Stomach (tissue), 4 donors: ENCODE measurements around the gene ENOX1.

ENCODE experiments used
- CTCF ChIP-seq, 7 experiments: fragments of 450-650 bp in 4 of 7; fragments of 200-600 bp in 3 of 7; sonication (generic) in 3 of 7; IDR thresholded peaks; one replicate each; pipeline ENCODE4 v1.5.1; 2016 to 2019; ENCODE audit warnings: antibody characterized with exemption in 7 of 7, control low read depth in 2 of 7, mild to moderate bottlenecking in 1 of 7
- EP300 ChIP-seq: sonication (generic); formaldehyde crosslinking; IDR thresholded peaks from one replicate; pipeline ENCODE4 v1.6.1; 2017; ENCODE audit warnings: antibody characterized with exemption
- POLR2A ChIP-seq, 4 donors: fragments of 450-650 bp; IDR thresholded peaks; one replicate each; pipeline ENCODE4 v1.6.1; 2016; ENCODE audit warnings: antibody characterized with exemption in 4 of 4, control low read depth in 2 of 4, mild to moderate bottlenecking in 1 of 4, moderate library complexity in 1 of 4
- POLR2AphosphoS5 ChIP-seq, 3 donors: sonication (generic); formaldehyde crosslinking; IDR thresholded peaks; one replicate each; pipeline ENCODE4 v1.6.1; 2016; ENCODE audit warnings: antibody characterized with exemption in 3 of 3

GRCh38 chr13:43246382-43246781 is 540.4 kb downstream of the ENOX1 start:
- TF ChIP-seq POLR2A (IDR thresholded peaks at IDR 0.05) (no peak), CTCF (IDR thresholded peaks at IDR 0.05) (no peak), POLR2AphosphoS5 (IDR thresholded peaks at IDR 0.05) (no peak), EP300 (no peak)
